HG03095 (cell line): ENCODE data around the gene MUC2.
"Not testable (repeated sequence)": the region's sequence is repeated elsewhere in the genome, so short reads cannot be mapped to it uniquely, and the experiment has no call there.

ENCODE experiments used
- ATAC-seq: cut with Tn5 transposase; IDR thresholded peaks from one replicate; pipeline ENCODE4 v1.9.1; 2021; ENCODE audit warnings: moderate library complexity; ENCODE audit not compliant: unreplicated experiment

Gene MUC2

GRCh38 chr11:1102996-1103395 lies 28.3 kb downstream of the MUC2 start:
- ATAC-seq: no peak

- ATAC-seq: no peak
Observed at GRCh38 chr11:1103401-1104360, 29.0 kb downstream of the MUC2 start.

DNA sequence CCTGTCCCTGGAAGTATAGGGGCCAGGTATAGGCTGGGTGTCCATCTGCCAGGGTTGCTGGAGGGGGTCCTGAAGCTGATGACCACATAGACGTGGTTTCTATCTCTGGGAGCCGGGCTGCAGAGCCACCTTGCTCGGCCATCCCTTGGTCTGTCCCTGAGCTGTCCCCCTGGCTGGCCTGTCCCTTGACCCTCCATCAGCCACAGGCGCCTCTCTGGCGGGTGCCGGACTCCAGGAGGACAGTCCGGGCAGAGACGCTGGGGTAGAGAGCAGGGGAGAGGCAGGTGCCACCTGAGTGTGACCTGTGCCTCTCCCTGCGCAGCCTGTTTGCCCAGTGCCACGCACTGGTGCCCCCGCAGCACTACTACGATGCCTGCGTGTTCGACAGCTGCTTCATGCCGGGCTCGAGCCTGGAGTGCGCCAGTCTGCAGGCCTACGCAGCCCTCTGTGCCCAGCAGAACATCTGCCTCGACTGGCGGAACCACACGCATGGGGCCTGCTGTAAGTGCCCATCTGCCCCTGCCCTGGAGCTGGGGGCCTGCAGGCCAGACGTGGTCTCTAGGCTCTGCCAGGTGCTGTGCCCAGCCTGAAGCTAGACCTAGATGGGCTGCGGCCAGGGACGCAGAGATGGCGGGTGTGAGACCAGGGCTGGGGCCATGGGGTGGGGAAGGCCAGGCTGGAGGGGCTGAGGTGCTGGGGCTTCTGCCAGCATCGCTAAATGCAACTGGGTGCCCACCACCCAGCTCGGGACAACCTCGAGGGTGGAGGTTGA lies 29.9 kb downstream of the MUC2 start:
- no peak for ATAC-seq

DNA sequence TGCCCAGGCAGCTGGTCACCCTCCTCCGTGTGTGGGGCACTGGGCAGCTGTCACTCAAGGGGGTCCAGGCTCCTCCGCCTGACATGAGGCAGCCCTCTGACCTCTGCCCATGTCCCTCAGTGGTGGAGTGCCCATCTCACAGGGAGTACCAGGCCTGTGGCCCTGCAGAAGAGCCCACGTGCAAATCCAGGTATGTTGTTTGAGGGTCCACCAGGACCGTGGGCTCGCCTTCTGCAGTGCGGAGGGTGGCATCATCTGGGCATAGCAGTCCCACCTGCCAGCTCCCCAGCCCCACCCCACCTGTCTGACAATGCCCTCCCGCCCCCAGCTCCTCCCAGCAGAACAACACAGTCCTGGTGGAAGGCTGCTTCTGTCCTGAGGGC lies 30.5 kb downstream of the MUC2 start:
- no peak for ATAC-seq

DNA sequence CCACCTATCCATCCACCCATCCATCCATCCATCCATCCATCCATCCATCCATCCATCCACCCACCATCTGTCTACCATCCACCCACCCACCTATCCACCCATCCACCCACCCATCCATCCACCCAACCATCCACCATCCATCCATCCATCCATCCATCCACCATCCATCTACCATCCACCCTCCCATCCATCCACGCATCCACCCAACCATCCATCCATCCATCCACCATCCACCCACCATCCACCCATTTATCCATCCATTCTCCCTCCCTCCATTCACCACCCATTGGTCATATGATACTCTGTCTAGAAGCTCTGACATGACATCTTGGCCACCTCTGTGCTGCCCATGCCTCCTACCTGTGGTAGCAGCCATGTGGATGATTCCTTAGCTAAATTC lies 31.7 kb downstream of the MUC2 start:
- ATAC-seq: no peak

DNA sequence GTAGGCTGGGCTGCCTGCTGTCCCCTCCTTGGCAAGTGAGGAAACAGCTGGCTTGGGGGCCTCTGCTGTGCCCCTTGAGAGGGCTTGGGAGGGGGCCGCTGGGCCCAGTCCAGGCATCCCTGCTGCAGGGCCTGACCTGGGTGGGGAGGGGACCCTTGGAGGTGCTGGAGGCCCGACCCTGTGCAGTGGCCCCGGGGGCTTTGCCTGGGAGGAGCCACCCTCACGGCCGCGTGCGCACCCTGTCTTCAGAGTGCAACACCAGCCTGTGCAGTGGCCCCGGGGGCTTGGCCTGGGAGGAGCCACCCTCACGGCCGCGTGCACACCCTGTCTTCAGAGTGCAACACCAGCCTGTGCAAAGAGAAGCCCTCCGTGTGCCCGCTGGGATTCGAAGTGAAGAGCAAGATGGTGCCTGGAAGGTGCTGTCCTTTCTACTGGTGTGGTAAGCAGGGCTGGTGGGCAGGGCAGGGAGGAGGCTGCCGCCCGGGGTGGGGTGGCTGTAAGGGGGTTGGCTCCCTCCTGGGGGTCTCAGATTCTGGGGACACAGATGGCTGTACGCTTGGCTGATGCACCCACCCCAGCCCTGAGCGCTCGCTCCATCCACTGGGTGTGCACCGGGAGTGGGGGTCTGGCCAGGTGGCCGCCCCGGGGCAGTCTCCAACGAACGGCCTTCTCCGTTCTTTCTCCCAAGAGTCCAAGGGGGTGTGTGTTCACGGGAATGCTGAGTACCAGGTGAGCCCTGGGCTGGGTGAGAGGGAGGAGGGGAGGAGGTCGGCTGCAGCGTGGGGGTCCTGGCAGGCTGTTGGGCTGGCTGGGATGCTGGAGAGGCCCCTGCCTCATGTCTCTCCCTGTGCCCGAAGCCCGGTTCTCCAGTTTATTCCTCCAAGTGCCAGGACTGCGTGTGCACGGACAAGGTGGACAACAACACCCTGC lies 32.9 kb downstream of the MUC2 start:
- no peak for ATAC-seq

DNA sequence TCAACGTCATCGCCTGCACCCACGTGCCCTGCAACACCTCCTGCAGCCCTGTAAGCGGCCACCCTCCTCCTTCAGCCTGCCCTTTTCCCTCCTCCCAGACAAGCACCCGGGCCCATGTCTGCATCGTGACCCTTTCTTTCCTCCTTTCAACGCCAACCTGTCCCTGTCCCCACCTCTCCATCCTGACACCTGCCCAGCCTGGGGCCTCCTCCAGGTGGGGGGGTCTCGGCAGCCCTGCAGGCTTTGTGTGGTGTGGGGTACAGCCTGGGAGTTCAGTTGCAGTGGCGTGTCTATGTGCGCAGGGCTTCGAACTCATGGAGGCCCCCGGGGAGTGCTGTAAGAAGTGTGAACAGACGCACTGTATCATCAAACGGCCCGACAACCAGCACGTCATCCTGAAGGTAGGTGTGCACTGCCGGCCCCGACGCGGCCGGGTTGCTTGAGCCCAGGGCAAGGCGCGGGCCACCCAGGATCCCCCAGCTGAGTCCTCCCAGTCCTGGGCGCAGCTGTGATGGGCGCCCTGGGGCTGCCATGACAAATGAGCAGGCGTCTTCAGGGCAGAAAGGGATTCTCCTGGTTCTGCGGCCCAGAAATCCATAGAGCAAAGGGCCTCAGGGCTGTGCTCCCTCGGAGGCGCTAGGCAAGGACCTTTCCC lies 33.7 kb downstream of the MUC2 start:
- no peak for ATAC-seq

- ATAC-seq: no peak
Observed at GRCh38 chr11:1109101-1109917, 34.6 kb downstream of the MUC2 start.

- no peak for ATAC-seq
Observed at GRCh38 chr11:1109918-1110705, 35.4 kb downstream of the MUC2 start.

- ATAC-seq: no peak
Observed at GRCh38 chr11:1111545-1112212, 37.0 kb downstream of the MUC2 start.

DNA sequence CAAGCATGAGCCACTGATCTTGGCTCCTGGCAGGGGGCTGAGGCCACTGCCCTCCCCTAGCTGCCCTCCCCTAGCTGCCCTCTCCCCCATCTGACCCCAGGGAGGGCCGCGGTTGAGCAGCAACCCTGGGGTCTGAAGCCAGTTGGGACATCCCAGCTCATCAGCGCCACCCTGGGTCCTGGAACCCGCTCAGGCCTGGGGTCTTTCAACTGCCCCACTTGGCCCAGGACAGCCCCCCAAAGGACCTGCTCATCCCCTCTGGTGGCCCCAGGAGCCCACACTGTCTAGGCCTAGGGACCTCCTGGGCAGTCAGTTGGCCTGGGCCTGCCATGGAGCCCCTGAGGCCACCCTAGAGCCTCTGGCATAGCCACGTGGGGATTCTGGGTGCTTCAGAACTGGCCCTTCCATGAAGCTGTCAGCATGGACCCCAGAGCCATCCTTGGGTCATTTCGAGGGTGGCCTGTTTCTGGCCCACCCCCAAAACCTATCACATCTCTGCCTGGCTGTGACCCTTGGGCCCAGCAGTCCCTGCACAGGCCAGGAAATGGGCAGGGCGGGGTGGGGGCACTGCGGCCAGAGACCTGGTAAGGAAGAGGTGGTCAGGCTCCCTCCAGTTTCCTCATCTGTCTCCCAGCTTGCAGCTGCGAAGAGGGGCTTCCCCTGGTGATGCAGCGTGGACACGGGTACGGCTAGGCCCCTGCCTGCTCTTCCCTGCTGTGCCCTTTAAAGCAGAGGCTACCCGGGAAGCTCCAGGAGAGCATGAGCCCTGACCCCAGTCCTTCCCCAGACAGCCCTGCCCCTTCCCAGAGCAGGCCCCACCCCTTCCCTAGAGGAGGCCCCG lies 37.9 kb downstream of the MUC2 start:
- ATAC-seq: no peak

DNA sequence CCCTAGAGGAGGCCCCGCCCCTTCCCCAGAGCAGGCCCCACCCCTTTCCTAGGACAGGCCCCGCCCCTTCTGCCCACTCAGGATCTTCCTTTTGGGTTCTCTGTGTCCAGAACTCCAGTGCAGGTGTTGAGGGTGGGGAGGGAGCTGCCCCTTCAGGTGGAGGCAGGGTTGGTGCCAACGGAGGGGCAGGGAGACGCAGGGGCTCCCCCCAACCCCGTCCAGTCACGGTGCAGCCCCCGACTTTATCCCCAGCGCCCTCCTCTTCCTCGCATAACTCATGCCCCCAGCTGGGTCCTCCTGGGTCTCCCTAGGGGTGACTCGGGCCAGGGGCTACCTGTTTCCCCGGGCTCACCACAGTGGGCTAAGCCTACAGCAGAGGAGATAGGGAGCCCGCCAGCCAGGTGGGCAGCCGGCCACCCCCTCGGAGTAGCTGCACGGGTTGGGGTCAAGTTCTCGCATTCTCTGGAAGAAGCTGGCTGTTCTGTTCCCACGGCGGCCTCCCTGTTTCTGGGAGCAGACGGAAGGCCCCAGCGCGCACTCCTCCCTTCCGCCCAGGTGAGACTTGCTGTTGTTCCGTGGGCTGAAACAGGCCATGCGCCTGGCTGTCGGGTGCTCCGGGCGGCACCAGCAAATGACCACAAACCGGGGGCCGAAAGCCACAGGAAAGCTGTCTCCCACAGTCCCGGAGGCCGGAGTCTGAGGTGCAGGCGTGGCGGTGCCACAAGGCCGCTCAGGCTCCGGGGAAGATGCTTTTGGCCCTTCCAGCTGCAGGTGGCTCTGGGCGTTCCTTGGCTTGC lies 38.9 kb downstream of the MUC2 start:
- ATAC-seq: no peak

DNA sequence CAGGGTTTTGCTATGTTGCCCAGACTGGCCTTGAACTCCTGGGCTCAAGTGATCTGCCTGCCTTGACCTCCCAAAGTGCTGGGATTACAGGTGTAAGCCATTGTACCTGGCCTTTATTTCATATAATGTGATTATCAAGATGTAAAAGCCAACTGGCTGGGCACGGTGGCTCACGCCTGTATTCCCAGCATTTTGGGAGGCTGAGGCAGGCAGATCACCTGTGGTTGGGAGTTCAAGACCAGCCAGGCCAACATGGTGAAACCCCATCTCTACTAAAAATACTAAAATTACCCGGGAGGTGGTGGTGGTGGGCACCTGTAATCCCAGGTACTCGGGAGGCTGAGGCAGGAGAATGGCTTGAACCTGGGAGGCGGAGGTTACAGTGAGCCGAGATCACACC lies 40.6 kb downstream of the MUC2 start:
- not testable (repeated sequence) for ATAC-seq

- ATAC-seq: no peak
Observed at GRCh38 chr11:1116104-1116503, 41.4 kb downstream of the MUC2 start.

DNA sequence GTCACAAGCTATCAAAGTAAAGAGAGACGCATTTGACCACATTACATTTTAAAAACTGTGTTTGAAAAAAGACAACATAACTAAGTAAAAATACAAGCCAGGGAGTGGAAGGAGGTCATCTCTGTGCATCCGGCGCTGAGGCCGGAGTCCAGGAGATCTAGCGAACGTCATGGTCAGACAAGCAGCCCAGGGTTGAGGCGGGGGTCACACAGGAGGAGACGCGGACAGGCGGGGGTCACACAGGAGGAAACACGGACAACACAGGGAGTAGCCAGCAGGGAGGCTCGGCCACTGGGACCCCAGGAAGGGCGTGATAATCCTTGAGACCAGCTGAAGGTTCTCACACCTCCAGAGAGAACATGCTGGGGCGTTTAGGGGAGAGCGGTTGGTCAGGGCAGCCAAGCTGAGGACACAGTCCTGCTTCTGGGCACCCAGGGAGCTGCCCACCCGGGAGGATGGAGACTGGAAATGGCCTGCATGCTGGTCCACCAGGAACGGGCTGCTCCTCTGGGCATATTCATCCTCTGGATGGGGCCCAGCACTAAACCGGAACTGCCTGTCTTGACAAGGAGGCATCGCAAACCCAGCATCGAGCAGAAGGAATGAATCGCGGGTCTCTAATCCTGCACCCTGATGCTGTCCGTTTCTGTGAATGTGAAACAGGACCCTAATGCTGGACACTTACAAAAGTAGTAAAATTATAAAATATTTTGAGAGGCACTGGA lies 42.2 kb downstream of the MUC2 start:
- no peak for ATAC-seq

DNA sequence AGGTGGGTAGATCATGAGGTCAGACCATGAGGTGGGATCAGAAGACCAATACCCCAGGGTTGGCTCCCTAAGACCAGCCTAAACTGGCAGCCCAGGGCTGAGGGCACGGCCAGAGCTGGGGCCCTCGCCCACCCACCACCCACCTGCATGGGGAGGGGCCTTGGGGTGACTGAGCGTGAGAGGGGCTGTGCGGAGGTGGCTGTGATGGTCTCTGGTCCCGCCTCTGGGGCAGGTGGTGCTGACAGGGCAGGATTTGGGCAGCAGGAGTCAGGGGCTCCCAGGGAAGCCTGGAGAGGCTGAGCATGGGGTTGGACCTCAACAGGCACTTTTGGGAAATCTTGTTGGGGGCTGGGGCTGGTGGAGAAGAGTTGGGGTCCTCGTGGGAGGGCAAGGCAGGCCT lies 43.3 kb downstream of the MUC2 start:
- no peak for ATAC-seq
